ENCODE measurements around the gene SPATS2.
A peak's percentile ranks its signal among the peaks of the same experiment; 100 is the strongest.

Gene SPATS2

DNA sequence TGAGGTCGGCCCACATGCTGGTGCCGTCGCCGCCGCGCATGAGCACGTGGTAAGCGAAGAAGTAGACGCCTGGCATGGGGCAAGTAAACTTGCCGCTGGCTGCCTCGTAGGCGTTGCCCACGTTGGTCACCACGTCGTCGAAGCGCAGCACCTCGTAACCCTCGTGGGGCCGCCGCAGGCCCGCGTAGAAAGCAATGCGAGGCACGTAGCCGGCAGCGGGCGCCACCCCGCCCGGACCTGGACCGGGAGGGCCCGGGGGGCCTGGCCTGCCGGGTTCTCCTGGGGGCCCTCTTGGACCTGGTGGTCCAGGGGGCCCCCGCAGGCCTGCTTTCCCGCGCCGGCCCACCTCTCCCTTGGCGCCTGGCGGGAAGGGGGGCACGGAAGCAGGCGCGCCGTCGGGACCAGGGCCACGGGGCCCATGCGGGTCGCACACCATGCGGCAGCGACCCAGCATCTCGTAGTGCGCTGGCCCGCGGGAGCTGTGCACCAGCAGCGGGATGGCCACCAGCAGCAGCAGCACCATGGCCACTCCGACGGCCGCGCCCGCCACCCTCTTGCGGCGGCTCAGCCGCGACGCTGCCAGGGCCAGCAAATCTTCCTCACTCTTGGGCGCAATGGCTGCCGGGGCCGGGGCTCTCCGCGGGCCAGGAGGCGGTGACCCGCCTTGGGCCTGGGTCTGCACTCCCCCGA is 31.2 kb upstream of the SPATS2 start:
- DNase-seq (ENCODE audit: low read depth) = no peak

- DNase-seq (ENCODE audit: low read depth) = peak; percentile 40
These were observed 30.3 kb upstream of the SPATS2 start, which contains the start of gene C1QL4 for GRCh38 chr12:49336645-49337584. C1QL4 (minus strand) TSS chr12:49337188; CDS start chr12:49336477, 711 bp downstream.

DNA sequence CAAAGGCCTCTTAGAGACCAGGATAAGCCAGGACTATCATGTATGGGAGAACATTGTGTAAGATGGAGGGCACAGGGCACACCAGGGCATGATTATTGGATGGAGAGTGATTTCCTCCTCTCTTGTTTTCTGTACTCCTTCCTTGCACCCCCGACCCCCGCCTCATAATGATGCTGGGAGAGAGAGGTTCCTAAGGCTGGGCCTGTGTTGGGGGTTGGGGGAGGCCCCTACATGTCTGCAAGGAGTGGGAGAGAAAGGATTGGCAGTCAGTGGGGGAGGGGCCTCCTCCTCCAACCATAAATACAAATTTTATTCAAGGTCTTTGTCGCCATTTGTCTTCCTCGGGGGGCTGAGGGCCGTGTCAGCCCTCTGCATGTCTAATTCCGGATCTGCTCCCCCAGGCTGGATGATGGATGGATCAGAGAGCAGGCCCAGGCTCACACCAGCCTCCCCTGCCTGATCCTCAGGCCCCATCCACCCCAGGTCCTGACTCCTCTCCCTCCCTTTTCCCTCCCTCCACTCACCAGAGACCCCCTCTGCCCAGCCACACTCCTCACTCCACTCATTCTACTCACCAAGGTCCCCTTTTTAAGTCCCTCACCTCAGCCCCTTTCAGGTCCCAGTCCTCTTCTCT is 28.3 kb upstream of the SPATS2 start:
- no peak for DNase-seq (ENCODE audit: low read depth)

DNA sequence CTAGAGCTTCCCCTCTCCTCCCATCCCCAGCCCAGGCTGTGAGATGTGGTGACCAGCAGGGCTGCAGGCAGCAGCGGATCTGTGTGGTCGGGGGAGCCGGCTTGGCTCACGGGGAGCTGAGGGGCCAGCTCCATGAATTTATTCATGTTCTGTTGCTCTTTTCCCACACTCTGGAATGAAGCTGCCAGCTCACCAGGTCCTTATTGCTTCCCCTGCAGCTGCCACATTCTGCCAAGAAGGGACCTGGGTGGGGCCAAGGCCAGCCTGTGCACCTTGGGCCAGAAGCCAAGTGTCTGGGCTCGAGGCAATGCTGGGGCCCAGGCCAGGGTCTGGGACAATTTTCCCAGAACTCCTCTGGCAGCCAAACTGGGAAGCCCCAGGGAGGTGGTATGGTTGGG is 27.8 kb upstream of the SPATS2 start:
- DNase-seq (ENCODE audit: low read depth) = no peak

- peak; percentile 54 for DNase-seq (ENCODE audit: low read depth)
These were observed 27.0 kb upstream of the SPATS2 start for GRCh38 chr12:49340095-49340870.

DNA sequence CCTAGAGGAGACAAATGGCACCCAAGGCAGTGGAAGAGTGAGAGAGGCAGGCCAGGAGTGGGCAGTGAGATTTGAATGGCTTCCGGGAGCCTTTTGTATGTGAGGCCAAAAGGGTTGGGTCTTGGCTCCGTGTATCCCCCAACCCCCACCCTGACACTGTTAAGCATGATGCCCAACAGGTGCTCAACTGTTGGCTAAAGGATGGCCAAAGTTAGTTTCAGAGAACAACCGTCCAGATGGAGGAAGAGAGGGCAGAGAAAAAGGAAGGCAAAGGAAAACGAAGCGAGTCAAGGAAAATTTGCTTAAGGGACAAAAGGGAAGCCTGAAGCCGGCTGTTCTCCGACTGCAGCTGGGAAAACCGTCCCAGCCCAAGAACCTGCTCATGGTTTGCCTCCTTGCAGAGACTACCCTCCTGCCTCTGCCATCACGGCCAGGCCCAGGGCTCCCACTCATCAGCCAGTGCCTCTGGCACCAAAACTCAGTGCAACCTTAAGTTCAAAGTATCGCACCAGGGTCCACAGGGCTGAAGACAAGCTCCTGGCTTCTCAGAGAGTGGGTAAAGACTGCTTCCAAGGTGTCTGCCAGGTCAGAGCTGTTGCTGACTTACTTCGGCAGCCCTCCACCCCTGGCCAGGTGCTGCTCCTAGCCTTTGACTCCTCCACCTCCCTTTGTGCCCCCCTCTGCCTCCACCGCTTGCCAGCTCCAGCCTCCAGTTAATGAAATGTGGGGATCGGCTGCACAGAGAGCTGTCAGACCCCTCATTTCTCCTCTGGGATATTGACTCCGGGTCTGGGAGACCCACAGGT is 26.1 kb upstream of the SPATS2 start:
- DNase-seq (ENCODE audit: low read depth) = no peak

DNA sequence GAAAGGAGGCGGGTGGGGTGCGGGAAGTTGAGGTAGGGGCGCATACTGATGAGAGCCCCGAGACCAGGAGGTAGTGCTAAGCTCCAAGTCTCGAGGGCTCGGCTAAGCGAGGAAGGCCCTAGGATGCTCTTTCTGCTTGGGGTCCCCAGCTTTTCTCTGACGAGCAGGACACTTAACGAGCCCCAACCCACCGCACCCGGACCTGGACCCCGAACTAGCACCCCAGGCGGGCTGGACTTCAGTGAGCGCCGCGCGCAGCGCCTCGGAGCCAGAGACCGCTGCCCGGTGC is 25.5 kb upstream of the SPATS2 start:
- DNase-seq (ENCODE audit: low read depth) = no peak

GRCh38 chr12:49342066-49342913 is 25.0 kb upstream of the SPATS2 start:
- DNase-seq (ENCODE audit: low read depth) = peak; percentile 58

GRCh38 chr12:49342914-49343731 is 24.1 kb upstream of the SPATS2 start:
- peak; percentile 37 for DNase-seq (ENCODE audit: low read depth)

GRCh38 chr12:49344486-49345050 is 22.7 kb upstream of the SPATS2 start:
- no peak for DNase-seq (ENCODE audit: low read depth)

DNA sequence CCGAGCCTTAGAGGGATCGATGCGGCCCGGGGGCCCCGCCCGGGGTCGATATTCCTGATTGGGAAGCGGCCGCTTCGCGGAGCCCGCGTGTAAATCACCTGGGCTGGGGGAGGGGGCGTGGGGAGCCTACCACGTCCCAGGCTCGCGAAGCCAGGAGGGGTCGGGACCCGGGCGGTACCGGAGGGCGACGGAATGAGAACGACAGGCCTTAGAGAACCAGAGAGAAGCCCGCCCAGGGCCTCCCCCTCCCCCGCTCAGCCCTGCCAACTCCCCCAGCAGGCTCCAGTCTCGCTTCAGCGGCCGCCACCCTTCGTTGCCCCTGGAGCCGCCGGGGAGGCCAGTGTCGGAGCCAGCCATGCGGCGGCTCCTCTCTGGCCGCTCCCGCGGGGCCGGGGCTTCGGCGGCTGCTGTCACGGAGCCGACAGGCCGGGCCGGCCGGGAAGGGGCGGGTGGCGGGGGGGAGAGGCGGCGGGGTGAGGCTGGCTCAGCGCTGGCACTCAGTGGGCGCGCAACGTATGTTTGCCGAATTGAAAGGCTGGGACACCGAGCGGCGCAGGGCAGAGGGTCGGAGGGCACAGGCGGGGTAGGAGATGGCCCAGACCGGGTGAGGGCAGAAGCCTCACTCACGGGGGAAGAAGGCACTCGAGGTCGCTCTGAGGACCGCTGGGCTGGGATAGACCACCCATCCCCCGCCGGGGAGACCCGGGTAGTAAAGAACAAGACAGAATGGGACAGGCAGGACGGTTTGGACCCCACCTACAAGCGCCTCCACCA is 22.0 kb upstream of the SPATS2 start:
- DNase-seq (ENCODE audit: low read depth) = no peak

DNA sequence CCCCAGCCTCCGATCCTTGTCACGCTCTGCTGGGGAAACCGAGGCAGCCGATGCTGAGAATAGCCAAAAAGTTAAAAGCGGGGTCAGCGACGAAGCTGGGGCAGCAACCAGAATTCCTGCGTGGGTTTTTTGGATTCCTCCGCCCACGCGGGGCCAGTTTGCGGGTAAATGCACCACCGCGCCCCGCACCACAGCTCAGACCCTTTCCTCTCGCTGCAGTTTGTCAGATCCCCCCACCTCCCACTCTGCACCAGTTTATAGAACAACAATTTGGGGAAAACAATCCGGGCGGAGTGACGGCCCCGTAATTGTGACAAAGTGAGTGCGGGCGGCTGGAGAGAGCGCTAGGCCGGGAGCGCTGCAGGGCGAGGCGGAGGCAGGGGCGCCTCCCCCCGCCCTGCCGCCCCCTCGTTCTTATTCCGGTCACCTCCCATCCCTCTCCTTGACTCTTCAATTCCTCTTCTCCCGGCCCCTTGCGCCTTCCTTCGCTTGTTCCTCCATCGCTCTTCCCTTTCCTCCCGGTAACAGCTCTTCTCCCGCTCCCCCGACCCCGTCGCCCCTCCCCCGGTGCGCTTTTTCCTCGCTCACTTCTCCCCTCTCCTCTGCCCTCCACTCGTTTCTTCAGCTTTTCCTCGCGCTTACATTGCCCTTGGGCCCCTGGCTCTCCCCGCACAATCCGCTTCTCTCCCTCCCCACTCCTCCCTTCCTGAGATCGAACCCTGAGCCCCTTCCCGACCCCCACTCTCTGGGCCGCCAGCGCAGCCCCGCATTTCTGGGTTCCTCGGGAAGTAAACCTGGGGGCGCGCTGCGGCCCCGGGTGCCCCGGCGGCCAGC is 21.2 kb upstream of the SPATS2 start:
- no peak for DNase-seq (ENCODE audit: low read depth)

- no peak for DNase-seq (ENCODE audit: low read depth)
These were observed 20.5 kb upstream of the SPATS2 start, which contains the start of gene DNAJC22 for GRCh38 chr12:49346659-49347310. DNAJC22 (plus strand) TSS chr12:49346888; CDS start chr12:49348873, 1,985 bp downstream.

DNA sequence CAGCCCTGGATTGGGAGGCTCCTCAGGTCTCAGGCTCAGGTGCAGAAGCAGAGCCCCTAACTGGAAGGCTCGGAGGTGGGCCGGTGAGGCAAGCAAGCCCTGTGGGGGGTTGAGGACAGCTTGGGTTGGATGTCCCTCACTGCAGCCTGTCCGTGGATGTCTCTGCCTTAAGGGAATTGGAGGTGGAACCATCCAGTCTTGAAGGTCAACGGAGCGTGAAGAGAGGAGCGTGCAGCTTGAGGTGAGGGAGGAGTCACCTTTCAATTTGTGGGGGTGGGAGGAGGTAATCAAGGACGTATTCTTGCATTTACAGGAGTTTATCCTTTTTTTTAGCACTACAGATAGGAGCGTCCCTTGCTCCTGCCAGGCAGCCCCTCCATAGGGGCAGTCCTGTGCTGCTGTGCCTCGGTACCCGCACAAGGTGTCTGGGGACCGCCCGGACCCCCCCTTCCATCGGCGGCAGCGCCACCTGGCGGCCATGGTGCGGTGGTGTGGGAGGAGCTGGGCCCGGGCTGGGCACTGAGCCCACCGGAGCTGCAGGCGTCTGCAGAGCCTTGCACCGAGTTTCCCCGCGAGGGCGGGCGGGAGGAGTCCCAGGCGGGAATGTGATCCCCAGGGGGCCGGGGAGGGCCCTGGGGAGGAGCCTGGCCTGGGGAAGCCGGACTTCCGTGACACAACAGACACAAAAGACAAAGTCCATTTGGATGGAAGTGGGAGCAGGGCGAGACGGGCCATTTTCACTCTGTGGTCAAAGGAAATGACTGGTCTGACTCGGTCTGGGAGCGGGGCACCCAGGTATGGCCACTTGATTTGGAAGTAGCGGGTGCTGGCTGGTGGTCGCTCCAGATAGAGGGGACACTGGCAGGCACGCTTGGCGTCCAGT is 19.7 kb upstream of the SPATS2 start:
- DNase-seq (ENCODE audit: low read depth) = peak; percentile 89

DNA sequence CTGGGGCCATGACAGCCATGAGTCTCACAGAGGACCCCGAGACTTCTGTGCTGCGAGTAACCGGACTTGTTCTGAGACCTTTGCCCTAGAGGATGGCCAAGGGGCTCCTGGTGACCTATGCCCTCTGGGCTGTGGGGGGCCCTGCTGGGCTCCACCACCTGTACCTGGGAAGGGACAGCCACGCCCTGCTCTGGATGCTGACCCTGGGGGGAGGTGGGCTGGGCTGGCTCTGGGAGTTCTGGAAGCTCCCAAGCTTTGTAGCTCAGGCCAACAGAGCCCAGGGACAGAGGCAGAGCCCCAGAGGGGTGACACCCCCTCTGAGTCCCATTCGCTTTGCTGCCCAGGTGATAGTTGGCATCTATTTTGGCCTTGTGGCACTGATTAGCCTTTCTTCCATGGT is 18.5 kb upstream of the SPATS2 start:
- DNase-seq (ENCODE audit: low read depth) = no peak

- DNase-seq (ENCODE audit: low read depth) = no peak
These were observed 18.0 kb upstream of the SPATS2 start for GRCh38 chr12:49349266-49349665.

Data from amniotic epithelial cell (primary cell).